HG03521 (cell line): ENCODE data around the gene ADAMTSL5.
"Not testable (repeated sequence)": the region's sequence is repeated elsewhere in the genome, so short reads cannot be mapped to it uniquely, and the experiment has no call there.

ENCODE experiments used
- ATAC-seq: cut with Tn5 transposase; IDR thresholded peaks from one replicate; pipeline ENCODE4 v1.9.1; 2021; ENCODE audit warnings: mild to moderate bottlenecking, moderate library complexity; ENCODE audit not compliant: unreplicated experiment

The ADAMTSL5 gene, protein sequence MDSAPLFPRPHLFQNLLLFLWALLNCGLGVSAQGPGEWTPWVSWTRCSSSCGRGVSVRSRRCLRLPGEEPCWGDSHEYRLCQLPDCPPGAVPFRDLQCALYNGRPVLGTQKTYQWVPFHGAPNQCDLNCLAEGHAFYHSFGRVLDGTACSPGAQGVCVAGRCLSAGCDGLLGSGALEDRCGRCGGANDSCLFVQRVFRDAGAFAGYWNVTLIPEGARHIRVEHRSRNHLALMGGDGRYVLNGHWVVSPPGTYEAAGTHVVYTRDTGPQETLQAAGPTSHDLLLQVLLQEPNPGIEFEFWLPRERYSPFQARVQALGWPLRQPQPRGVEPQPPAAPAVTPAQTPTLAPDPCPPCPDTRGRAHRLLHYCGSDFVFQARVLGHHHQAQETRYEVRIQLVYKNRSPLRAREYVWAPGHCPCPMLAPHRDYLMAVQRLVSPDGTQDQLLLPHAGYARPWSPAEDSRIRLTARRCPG

DNA sequence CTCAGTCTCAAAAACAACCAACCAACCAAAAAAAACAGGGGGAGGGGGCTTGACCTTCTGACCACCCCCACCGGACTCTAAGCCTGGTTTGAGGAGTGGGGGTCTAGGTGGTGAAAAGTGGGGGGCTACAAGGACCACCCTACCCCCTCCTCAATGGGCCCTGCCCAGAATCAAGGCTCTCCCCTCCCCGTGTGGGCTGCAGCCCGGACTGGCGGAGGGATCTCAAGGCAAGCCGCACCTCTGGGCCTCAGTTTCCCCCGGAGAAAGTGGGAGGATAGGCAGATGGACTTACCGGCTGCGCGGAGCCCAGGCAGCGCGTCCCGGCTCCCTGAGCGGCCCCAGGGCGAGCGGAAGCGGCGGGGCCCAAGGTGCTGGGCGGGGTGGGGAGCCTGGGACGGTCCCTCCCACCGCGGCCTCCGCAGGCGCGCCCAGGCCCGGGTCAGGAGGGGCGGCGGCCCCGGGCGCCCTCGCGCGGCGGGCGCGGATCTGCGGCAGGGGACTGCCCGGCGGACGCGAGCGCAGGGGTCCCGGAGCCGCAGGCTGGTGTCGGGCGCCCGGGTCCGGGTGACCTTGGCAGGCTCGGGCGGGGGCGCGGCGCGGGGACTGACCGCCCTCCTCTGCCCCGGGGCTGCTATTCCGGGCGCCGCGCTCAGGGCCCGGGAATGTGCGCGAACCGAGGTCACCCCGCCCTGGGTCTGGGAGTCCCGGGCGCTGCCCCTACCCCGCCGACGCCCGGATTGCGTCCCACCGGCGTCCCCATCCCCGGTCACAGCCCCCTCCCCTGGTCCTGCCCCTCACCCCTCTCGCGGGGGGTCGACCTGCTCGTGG, at the start of gene ADAMTSL5:
Gene ADAMTSL5, minus strand, starts transcription at position 349 of the 828 bp plus-strand sequence. CDS start 2,076 bp downstream, outside the sequence.
- ATAC-seq = no peak

DNA sequence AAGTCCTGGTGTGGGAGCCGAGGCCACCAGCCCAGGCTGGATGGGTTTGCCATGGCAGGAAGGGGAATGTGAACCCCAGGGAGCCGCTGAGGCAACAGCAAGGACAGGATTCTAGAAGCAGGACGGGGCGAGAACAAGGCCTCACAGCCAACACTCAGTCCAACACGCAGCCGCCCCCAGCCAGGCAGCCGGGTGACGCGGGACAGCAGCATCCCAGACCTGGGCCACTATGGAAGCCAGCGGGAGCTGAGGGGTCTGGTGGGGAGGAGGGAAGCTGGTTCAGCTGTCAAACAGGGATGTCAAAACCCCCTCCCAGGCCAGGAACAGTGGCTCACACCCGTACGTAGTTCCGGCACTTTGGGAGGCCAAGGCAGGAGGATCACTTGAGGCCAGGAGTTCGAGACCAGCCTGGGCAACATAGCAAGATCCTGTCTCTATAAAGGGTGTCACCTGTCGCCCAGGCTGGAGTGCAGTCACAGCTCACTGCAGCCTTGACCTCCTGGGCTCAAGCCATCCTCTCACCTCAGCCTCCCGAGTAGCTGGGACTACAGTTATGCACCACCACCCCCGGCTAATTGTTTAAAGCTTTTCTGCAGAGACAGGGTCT, 48.5 kb upstream of the ADAMTSL5 start:
- no peak for ATAC-seq

DNA sequence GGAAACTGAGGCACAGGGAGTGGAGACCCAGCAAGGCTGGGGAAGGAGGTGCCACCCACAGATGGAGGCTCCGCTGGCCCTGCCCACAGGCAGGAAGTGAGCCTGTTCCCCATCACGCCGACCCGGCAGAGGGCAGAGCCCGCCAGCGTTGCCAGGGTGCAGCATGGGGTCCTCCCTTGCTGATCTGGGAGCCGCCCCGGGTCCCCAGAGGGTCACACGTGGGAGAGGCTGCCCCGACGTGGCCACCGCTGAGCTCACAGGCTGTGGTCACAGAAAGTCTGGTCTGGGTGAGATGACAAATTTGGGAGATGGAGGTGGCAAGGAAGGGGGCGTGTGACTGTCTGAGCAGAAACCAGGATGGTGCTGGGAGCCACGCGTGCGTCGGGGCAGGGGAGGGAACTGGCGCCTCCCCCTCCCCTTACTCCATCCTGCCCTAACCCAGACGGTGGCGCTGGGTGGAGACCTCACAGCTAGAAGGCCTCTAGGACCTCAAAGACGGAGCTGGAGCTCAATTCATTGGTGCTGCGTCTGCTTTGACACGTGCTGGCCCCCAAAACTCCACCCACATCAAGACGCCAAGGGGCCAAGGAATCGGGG, 47.6 kb upstream of the ADAMTSL5 start:
- no peak for ATAC-seq

DNA sequence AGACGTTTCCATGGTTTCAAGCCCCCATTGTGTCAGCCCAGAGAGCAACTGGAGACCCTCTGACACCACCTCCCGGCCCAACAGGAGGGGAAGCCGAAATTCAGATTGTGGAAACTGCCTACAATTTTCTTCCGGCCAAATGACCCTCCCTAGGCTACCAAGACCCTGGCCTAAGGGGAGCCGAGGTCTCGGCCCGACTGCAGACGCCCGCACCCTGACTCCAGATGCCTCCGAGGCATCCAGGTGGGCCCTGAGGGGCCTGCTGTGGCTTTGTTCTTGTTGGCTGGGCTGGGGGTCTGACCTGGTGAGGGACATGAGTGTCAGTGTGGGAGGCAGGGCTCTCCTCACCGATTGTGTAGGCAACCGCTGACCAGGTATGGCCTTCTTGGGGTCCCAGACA, 45.7 kb upstream of the ADAMTSL5 start:
- no peak for ATAC-seq

DNA sequence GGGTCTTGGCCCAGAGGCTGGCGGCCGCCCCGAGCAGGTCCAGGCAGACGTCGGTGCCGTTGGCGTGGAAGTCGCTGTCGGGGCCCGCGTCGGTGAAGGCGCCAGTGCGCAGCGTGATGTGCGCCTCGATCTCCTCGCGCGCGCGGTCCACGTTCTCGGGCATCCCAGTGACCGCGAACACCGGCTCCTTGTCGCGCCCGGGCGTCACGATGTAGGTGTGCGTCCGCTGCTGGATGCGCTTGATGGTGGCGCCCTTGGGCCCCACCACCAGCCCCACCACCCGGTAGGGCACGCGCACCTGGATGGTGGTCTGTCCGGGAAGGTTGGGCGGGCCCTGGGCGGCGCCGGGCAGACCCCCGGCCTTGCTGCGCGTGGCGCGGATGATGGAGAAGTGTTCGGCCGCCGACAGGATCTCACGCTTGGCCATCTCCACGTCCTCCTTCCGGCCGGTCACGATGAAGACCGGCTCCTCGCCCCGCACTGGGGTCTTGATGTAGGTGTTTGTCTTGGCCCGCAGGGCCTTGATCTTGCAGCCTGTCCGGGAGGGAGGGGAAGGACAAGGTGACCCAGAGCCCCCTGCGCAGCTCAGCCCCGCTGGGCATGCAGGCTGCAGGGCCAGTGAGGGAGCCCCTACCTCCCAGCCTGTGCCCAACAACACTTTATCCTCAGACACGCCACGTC, 43.7 kb upstream of the ADAMTSL5 start:
- no peak for ATAC-seq

DNA sequence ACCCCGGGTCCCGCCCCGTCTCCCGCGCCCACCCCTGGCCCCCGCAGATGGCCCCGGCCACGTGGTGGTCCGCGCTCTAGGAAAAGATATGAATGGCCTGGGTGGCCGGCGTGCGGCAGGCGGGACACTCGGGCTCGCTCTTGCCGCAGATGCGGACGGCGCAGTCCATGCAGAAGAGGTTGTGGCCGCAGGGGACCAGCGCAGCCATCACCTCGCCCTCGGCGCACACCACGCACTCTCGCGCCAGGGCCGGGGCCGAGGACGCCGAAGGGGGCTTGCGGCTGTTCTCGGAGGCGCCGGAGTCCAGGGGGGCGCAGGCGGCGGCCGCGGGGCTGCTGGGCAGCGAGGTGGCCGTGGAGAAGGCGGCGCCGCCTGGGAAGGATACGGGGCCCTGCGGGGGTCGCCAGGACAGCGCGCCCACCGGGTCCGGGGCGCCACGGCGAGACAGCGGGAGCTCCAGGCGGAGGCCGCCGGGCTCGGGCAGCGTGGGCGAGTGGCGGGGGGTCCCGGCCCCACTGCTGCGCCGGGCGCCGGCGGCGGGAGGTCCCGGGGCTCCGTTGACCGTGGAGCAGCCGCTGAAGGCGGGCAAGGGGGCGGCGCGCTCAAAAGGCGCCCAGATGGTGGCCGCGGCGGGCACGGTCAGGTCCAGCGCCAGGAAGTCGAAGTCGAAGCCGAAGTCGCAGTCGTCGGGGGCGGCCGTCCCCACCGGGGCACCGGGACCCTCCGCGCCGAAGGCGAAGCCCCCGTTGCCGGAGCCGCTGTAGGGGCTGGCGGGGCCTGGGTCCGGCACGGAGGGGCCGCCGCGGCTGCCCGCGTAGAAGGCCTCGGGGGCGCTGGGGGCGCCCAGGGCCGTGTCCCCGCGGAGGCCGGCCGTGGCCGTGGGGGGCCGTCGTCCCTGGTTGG, 42.9 kb upstream of the ADAMTSL5 start:
- ATAC-seq = no peak

DNA sequence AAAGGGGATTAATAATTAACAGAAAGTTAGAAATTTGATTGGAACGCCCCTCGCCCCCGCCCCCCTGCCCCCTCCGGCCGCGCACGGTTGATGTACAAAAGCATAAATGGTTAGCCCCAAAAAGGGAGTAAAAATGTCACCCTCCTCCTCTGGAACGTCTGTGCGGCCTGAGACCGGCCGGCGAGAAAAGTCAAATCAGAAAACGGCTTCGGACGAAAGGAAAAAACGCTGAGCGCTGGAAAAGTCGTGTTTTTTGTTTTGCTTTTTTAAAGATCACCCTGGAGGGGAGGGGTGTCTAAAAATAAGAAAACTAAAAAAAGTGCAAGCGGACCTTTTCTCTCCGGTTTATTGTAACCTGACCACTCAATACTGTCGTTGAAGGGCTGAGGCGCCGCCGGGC, 42.1 kb upstream of the ADAMTSL5 start:
- ATAC-seq = no peak

DNA sequence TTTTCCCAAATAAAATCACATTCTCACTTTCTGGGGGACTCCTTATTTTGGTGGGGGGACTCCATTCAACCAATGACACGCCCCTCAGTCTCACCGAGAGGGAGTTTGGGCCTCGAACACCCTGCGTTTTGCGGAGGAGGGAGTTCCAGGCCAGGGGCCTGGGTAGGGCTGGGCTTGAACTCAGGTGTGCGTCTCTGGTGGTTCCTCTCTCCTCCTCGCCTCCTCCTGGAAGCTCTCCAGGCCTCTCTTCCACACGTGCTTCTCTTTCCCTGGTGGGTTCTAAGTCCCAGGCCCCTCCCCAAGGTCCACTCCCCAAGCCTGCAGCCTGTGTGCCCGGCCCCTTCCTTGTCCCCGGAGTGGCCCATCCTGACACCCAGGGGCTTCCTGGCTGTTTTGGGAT, 40.6 kb upstream of the ADAMTSL5 start:
- no peak for ATAC-seq

DNA sequence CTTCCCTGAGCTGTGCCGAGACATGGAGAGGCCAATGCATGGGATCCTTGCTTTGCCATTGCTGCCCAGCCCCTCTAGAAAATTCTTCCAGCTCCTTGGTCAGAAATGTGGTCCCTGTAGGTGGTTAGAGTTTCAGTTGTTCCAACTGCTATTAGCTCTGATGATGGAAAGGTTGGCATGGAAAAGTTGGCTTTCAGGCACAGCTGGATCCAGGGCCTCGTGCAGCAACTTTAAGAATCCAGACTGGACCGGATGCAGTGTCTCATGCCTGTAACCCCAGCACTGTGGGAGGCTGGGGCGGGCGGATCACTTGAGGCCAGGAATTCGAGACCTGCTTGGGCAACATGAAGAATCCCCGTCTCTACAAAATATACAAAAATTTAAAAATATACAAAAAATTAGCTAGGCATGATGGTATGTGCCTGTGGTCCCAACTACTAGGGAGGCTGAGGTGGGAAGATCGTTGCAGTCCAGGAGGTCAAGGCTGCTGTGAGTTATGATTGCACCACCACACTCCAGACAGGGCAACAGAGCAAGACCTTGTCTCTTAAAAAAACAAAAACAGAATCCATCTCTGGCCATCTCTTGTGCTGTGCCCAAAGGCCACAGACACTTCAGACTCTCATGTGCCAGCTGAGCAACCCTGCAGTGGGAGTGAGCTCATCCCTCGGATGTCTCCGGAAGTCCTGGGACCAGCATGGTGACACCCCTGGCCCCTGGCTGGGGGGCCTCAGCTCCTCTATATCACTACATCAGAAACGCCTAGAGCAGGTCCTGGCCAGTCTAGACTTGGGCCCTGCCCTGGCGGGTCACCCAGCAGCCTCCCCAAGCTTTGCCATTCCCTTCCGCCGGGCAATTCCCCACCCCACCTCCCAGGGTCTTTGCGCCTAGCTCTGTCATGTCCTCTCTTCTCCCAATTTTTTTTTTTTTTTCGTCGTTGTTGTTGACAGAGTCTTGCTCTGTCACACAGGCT, 38.5 kb upstream of the ADAMTSL5 start:
- ATAC-seq = no peak

DNA sequence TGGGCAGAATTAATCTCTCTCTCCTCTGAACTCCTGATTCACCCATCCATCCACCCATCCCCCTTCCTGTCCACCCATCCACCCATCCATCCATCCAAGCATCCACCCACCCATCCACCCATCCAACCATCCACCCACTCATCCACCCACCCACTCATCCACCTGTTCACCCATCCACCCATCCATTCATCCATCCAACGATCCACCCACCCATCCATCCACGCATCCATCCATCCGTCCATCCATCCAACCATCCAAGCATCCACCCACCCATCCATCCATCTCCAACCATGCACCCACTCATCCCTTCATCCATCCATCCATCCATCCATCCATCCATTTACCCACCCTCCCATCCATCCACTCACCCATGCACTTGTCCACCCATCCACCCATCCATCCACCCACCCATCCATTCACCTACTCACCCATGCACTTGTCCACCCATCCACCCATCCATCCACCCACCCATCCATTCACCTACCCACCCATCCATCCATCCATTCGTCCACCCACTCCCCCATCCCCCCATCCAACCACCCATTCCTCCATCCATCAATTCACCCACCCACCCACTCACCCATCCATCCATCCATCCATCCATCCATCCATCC, 36.6 kb upstream of the ADAMTSL5 start:
- ATAC-seq = no peak

DNA sequence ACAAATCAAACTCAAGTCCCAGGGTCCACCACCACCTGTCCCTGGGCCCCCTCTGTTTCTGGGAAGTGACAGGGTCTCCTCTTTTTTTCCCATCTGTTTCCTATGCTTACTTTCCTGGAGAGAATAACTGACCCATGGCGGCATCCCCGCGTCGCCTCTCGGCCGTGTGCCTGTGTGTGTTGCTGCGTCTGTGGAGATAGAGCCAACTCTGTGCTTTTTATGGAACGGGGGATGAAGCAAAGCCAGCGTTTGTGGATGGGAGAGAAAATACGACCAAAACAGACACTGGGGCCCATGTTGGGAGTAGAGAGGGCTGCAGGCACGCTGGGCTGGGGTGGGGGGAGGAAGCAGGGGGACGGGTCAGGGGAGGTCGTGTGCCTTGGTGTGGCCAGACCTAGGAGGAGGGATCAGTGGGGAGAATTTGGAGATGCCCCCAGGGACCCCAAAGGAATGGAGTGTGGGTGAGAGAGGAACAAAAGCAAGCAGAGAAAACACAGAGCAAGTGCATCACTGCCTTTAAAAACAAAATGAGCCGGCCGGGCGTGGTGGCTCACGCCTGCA, 27.6 kb upstream of the ADAMTSL5 start:
- no peak for ATAC-seq

DNA sequence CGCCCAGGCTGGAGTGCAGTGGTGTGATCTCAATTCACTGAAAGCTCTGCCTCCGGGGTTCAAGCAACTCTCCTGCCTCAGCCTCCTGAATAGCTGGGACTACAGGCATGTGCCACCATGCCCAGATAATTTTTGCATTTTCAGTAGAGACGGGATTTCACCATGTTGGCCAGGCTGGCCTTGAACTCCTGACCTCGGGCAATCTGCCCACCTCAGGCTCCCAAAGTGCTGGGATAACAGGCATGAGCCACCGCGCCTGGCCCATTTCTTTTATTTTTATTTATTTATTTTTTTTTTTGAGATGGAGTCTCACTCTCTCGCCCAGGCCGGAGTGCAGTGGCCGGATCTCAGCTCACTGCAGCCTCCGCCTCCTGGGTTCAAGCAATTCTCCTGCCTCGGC, 26.9 kb upstream of the ADAMTSL5 start:
- not testable (repeated sequence) for ATAC-seq

DNA sequence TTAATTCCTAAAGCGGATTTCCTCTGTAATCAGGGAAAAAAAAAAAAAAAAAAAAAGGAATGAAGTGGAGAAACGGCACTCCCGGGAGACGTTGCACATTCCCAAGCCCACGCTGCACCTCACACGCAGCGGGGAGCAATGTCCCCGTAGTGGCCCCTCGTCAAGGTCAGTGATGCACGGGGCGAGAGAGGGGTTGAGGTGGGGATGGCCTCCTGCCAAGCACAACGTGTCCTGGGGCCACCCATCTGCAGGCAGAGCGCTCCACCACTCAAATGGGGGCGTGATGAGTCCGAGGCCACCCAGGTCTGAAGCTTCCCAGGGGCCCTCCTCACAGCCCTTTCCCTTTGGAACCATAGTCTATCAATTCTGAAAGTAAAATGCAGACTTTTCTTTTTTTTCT, 26.2 kb upstream of the ADAMTSL5 start:
- no peak for ATAC-seq

DNA sequence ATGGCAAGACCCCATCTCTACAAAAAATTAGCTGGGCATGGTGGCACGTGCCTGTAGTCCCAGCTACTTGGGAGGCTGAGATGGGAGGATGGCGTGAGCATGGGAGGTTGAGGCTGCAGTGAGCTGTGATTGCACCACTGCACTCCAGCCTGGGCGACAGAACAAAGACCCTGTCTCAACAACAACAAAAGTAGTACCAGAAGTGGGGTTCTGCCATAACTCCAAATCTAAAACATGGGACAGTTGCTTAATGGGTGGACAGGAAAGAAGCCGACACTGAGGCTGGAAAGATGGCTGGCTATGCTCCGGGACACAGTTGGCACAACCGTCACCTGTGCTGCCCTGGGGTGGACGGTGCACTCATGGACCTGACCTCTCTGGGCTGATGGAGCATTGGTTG, 22.9 kb upstream of the ADAMTSL5 start:
- not testable (repeated sequence) for ATAC-seq

DNA sequence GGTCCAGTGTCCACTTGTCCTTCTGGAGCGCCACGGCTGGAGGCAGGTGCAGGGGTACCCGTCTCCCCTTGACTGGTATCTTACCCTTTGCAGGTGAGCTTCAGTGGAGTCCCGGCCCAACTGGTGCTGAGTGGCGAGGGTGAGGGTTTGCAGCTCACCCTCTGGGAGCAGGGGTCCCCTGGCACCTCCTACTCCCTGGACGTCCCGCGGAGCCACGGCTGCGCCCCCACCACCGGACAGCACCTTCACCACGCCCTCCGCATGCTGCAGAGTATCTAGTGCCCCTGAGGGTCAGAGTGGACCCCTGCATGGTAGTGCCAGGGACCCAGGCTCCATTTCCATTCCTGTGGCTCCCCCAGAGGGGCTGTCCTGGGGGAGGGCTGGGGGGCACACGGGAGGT, 22.2 kb upstream of the ADAMTSL5 start:
- ATAC-seq = no peak

DNA sequence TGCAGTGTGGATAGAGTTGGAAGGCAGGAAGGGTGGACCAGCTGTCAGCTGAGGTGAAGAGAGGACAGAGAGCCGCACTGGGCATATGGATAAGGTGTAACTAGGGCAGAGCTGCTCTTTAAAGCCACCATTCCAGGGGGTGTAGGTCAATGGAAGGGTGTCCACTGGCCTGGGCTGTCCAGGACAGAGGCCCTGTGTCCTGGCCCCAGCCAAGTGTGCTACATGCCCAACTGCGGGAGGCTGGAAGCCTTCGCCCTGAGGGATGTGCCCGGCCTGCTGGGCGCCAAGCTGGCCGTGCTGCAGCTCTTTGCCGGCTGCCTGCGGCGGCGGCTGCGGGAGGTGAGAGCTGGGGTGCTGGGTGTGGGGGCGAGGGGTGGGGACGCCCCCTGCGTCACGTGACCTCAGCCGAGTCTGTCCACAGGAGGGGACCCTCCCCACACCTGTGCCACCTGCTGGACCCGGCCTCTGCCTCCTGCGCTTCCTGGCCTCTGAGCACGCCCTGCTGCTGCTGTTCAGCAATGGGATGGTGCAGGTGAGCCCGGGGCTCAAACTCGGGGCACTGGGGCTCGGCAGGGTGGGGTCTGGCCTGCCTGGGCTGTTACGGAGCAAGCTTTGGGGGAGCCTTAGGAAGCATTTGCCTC, 20.8 kb upstream of the ADAMTSL5 start:
- ATAC-seq = no peak

DNA sequence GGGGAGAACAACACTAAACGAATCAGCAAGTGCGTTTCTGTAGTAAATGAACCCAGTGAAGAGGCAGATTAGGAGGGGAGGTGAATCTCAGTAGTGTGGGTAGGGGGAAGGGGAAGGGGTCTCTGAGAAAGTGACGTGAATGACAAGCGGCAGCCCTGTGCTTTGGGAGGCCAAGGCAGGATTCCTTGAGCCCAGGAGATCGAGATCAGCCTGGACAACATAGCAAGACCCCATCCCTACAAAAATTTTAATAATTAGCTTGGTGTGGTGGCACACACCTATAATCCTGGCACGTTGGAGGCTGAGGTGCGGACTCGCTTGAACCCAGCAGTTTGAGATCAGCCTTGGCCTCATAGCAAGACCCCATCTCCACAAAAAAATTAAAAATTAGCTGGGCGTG, 19.2 kb upstream of the ADAMTSL5 start:
- no peak for ATAC-seq
